ENCODE measurements around the gene TSPAN17.
"Not testable (repeated sequence)": the region's sequence is repeated elsewhere in the genome, so short reads cannot be mapped to it uniquely, and the experiment has no call there.

The TSPAN17 gene, protein sequence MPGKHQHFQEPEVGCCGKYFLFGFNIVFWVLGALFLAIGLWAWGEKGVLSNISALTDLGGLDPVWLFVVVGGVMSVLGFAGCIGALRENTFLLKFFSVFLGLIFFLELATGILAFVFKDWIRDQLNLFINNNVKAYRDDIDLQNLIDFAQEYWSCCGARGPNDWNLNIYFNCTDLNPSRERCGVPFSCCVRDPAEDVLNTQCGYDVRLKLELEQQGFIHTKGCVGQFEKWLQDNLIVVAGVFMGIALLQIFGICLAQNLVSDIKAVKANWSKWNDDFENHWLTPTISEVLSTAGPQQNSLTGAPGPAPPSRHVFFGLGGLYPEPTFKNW

DNA sequence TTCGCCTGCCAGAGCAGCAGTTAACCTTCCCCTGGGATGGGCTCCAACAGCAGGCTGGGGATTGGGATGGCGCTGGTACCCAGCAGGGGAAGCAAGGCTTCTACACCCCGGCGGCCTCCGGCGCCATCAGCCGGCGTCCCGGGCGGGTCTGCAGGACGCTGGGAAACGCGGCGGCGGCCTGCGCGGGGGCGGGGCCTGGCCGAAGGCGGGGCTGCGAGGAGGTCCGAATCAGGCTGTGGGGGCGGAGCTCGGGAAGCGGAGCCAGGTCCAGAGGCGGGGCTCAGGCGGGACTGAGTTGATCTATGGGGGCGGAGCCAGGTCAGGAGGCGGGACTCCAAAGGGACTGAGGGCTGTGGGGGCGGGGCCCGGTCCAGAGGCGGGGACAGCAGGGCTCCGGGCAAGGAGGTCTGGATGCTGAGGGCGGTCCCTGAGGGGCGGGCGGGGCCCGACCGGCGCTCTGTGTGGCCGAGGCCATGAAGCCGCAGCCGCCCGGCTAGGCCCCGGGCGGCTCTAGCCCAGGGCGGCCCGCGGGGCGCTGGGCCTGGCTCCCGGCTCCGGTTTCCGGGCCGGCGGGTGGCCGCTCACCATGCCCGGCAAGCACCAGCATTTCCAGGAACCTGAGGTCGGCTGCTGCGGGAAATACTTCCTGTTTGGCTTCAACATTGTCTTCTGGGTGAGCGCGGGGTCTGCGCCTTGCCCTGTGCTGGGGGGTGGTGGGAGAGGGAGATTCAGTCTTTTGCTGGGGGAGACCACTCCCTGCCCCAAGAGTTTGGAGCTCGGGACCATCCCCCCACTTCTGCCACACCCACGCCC lies at the start of gene TSPAN17:
Gene TSPAN17 (plus strand): TSS at position 455 of the 813 bp plus-strand sequence. CDS start 132 bp downstream, at position 587.
- peak; percentile 78 for DNase-seq

DNA sequence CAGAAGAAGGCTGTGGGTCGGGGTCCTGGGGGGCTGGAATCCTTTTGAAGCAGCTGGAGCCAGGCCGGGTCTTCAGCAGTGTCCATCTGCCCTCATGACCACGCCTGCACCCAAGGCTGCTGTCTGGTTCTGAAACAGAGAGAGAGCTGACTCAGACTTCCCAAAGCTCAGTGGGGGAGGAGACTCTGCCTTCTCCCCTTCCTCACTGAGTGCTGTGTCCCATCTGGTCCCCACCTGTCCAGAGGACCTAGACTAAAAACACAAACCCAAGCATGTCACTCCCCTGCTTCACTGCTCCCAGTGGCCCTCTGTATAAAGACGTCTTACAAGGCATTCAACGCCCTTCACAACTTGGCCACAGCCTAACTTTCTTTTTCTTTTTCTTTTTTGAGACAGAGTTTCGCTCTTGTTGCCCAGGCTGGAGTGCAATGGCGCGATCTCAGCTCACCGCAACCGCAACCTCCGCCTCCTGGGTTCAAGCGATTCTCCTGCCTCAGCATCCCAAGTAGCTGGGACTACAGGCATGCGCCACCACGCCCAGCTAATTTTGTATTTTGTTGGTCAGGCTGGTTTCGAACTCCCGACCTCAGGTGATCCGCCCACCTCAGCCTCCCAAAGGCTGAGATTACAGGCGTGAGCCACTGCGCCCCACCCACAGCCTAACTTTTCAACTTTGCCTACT lies 47.4 kb upstream of the TSPAN17 start:
- DNase-seq, result not testable (repeated sequence)

DNA sequence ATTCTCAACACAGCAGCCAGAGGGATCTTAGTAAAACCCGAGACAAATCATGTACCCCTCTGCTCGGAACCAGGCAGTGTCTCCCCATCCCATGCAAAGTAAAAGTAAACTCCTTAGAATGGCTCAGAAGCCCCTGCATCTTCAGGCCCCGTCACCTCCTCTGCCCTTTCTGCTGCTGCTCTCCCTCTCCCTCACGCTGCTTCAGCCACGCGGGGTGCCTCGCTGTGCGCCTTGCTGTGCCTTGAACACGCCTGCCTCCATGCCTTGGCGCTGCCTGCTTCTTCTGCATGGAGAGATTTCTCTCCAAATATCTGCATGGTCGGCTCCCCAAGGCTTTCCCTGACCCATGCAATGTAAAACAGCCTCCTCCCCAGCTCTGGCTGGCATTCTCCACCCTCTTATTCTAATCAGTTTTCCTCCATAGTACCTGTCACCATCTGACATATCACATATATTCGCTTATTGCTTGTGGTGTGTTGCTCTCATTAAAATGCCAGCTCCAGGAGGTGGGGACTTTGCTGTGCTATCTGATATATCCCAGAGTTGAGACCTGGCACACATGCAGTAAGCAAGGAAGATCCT lies 45.3 kb upstream of the TSPAN17 start:
- DNase-seq, result no peak

DNA sequence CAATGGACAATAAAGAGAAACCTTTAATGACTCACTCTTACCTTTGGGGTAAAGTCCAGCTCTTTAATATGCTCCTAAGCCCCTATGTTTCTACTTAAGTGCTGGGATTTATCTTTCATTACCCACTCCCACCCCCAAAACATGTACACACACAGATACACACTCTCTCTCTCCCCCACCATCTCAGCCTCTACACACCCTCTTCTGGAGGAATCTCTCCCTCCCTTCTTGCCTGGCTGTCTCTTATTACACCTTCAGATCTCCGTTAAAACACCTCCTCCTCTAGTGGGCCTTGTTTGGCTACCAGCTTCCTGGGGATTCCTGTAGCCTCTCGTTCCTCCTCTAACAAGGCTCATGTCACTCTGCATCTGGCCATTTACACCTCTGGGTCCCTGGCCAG lies 44.2 kb upstream of the TSPAN17 start:
- DNase-seq, result no peak

DNA sequence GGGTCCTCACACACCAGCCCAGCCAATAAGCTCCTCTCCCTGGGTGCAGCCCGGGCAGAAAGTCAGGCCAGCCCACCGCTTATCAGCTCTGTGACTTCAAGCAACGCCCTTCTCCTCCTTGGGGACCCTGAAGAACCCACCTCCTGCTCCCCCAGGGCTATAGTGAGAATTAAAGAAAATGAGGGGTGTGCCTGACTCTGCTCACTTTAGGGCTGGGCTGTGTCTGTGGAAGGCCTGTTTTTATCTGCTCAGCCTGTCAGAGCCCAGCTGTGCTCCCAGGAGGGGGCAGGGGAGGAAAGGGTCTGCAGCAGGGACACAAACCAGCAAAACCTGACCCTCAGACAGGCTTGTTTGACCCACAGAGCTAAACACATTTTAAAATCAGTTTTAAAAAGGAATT lies 41.3 kb upstream of the TSPAN17 start:
- no peak for DNase-seq

DNA sequence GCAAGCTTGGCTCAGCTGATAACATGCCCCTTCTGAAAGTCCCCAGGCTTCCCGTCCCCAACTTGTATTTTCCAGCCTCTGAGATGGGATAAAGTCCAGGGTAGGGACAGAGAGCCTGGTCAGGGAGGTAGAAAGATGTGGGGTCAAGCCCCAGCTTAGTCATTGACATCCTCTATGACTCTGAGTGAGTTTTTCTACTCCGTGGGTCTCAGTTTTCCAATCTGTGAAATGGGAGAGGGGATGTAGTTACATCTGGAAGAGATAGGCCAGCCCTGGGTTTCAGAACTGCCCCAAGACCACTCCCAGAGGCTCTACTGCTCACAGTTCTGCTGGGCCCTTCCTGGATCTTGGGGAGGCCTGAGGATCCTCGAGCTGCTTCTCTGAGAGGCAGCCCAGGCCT lies 40.4 kb upstream of the TSPAN17 start:
- DNase-seq, result no peak

DNA sequence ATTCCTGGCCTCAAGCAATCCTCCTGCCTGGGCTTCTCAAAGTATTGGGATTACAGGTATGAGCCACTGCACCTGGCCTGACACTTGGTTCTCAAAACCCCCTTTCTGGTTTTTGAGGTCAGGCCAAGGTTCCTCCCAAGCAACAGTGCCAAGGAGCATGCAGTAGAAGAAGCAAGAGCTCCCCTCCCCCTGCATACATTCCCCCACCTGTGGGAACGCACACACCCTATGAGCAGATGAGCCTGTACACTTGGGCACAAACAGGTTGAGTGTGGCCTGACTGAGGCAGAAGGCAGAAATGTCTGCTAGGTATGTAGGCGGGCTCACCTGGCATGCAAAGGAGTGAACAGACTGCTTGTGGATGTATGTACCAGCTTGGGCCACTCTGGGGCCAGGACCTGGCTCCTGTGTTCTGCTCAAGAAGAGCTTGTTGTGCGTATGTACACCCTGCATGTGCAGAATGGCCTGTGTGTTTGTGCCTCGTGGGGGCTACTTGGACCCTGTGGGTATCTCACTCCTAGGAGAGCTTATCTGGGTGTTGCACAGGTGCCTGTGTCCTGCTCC lies 39.1 kb upstream of the TSPAN17 start:
- no peak for DNase-seq

DNA sequence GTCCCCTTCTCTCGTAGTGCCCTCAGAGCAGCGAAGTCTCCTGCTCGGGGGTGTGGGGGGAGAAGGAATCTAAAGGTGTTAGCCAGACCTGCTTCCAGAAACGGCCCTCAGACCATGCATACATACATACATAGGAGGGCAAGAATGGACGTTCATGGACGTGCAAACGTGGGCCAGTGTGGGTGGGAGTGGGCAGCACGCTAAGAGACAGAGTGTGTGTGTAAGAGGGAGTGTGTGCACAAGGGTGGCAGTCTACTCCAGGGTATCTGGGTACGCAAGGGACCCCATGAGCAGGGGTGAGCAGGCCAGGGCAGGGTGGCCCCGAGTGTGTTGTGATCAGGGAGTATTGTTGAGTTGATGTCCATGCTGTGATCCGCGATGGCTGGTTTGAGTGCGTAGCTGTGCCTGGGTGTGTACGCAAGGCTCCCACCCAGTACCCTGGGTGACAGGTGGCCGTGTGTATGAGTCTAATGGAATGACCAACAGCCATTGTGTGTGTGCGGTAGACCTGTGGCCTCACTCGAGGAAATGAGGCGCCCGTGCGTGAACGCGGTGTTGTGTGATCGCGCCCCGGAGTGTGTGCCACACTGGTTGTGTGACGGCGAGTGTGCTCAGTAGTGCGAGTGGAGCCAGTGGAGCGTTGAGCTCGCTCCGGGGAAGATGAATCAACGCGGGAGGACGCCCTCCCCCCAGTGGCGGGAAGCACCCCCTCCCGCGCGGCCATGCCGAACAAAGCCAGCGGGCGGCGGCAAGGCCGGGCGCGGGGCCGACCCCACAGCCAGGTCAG lies 38.2 kb upstream of the TSPAN17 start:
- DNase-seq, result no peak

DNA sequence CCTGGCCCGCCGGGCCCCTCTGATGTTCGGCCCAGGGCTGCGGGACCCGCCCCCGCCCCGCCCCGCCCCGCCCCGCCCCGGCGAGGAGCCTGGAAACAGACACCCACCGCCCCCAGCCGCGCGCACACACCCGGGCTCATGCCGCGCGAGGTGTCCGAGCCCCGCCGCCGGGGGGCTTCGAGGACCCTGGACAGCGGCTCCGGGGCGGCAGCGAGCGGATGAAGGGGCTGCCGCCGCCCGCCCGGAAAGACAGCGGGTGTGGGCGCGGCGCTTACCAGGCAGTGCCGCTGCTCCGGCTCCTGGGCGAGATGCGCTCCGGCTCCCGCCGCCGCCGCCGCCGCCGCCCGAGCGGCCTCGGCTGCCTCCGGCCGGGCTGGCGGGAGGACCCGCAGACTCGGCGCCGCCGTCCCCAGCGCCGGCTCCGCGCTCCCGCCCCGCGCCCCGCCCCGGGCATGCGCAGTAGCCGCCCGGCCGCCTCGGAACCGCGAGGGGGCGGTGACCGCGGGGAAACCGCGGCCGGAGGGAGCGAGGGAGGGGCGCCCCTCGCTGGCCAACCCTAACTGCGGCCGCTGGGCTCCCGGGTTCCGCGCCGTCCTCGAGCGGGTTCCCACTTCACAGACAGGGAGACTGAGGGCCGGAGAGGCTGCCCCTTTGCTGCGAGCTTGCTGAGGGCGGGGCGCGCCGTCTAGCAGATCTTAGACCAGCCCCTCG lies 37.4 kb upstream of the TSPAN17 start, which contains the start of gene GPRIN1:
Gene GPRIN1 (minus strand): TSS at position 433 of the 711 bp plus-strand sequence. CDS start 10,322 bp downstream, outside the sequence.
- no peak for DNase-seq

DNA sequence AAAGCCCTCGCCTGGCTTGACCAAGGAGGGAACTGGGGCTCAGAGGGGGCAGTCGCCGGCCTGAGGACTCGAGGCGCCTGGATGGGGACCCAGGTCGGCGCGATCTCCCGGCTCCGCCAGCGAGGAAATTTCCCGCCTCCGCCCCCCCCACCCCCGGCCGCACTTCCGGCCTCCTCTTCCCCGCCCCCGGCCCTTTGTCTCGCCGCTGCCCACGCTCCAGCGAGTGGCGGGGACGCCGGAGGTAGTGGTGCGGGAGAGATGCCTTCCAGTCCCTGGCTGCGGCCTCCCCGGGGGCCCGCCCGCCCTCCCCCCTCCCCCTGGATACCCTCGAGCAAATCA lies 36.9 kb upstream of the TSPAN17 start:
- no peak for DNase-seq

DNA sequence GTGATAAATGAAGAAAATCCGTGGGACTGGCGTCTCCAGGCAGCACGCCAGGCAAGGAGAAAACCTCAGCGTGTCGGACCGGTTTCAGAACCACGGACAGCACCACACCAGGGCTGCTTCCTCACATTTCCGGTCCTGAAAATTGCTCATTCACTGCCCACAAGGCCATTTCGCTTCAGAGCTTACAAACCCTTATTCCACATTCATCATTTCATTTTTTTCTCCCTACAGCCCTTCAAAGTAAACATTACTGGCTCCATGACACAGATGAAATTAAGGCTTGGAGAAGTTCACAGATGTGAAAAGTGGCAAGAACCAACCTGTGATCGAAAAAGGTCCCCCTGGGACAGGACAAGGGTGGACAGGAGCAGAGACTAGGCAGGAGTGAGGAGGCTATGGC lies 35.8 kb upstream of the TSPAN17 start:
- no peak for DNase-seq

DNA sequence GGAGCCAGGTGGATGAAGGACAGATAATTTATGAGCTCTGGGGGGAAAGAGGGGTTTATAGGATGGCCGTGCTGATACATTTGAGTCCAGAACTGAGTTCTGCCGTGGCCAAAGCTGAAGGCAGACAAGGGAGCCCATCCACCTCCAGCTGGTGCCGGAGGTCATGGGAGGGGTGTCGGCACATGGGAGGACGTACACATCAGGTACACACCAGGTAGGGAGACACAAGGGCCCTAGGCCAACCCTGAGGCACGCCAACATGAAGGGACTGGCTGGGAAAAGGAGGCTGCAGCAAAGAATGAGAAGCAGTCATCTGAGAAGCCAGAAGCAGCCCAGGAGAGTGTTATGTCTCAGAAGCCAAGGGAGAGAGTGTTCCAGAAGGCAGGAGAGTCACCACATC lies 35.3 kb upstream of the TSPAN17 start:
- no peak for DNase-seq

DNA sequence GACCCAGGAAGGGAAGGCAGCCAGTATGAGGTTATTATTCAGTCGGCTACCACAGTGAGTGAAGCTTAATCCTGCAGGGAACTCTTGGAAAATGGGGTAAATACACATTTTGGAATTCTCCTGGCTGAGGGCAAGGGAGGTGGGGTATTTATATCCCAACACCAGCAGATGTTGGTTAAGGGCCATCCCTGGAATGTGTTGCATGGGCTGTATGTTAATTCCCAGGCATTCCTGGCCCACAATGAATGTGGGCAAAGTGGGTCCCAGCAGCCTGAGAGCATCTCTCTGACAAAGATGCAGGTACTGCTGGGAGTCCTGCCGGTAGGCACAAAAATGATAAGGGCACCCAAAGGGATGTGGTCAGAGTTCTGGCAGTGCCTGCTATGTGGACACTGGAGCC lies 34.4 kb upstream of the TSPAN17 start:
- DNase-seq, result no peak

DNA sequence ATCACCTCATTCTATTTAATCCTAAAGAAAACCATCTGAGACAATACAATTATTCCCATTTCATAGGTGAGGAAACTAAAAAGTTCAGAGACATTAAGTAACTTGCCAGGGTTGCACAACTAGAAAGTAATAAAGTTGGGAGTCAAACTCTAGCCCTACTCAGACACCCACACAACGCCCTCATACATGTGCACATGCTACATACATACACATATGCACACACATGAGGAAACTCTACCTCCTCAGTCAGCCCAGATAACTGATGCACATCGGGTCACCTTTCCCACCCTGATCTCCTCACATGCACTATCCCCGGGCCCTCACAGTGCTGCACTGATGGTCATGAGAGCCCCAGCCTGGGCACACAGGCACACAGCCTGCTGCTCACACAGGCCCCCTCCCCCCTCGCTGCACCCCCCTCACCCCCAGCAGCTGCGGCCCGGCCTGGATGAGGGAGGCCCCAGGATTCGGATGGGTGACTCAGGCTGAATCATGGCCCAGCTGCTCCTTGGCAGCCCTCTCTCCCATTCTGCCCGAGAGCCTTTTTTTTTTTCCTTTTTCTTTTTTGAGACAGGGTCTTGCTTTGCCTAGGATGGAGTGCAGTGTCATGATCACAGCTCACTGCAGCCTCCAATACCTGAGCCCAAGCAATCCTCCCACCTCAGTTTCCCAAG lies 32.3 kb upstream of the TSPAN17 start:
- no peak for DNase-seq

DNA sequence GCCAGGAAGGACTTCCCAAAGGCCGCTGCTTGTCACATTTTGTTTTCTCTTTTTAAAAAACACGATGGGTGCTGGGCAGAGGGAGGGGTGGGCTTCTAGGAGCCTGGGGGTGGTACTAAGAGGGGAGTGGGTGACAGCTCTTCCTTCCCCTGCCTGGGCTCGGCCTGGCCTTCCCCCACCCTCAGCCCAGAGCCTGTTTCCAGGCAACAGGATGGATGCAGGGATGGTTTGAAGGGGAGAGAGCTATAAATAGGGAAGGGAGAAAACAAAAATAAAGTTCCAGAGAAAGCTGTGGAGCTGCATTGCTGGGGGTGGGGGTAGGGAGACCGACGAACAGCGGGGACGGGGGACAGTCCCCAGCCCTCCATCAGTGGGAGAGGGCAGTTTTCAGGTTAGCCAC lies 30.8 kb upstream of the TSPAN17 start:
- DNase-seq, result no peak

DNA sequence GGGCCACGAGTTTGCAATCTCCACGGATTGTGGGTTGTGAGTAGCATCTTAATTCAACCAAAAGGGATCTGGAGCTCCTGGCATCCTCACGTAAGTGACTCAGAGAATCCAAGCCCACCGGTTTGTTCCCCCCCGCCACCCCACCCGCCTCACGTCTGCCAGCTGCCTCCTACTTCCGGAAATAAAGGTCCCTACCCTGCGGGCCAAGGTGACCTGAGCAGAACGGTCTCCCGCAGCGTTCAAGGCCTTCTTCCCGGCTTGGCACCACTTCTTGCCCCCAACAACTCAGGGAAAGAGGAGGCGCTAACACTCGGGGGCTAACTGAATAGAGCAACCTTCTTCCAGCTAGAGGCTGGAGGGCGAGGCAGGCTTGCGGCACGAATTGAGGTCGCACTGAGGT lies 28.5 kb upstream of the TSPAN17 start:
- no peak for DNase-seq

DNA sequence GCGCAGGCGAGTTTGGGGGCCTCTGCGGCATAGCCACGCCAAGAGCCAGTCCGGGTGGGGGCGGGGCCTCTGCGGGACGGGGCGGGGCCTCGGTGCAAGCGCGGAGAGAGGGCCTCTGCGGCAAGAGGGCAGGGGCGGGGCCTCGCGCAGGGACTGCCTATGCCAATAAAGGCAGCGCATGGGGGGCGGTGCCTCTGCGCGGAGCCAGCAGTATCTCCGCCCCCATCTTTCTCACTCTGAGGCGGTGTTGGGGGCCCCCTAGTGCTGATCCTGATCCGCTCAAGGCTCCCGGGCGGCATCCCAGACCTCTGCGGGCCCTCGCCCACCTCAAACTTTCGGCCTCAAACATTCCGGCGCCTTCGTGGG lies 28.1 kb upstream of the TSPAN17 start:
- DNase-seq, result peak; percentile 26

DNA sequence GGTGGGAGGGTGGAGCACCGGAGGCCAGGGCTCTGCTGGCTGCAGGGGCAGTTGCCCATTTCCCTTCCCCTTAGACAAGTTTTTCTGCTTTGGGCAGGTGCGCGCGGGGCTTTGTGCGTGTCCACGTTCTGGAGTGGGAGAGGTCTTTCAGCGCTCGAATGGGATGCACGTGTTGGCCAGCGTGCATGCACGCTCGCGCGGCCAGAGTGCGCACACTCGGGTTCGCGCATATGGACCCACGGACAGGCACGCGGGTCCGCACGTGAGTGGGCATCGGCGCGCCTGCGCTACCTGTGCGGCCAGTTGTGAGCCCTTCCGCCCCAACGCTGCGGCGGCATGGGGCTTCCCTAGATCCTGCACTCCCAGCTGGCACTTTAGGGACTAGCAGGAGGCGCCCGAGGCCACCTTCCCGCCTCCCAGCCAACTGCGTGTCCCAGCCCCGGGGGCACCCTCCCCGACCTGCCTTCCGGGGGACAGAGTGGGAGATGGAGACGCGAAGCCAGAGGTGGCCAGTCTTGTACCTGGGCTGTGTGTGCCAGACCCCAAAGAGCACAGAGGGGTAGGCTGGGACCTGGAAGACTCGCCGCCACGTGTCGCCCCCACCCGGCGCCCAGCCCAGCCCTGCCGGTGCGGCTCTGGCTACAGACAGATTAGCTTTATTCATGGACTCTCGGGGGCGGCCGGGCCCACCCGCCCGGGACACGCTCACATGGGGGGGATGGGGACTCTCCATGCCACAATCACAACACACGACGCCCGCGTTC lies 27.5 kb upstream of the TSPAN17 start:
- no peak for DNase-seq

DNA sequence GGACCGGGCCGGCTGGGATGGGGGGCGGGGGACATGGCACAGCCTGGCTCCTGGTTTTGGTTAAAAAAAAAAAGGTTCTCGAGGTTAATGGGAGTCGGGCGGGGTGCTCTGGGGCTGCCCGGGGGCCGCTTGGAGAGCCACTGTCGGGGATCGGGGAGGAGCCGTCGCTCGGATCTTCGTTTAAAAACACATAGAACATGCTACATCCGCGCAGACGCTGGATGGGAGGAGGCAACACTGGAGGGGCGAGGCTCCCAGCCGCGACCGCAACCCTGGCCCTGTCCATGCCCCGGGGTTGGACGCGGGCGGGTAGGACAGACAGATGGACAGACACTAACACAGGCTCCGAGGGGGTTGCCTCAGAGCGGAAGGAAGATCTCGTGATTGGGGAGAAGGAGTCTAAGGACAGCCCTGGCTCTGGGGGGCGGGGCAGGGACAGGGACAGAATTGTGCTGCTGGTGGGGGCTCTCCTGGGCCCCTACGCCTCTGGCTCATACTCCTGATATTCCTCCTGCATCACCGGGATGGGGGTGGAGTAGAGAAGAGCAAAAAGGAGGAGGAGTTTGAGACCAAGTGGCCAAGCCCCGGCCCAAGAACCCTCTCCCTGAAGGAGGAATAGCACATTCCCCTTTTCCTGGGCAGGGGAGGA lies 26.8 kb upstream of the TSPAN17 start:
- DNase-seq, result no peak

DNA sequence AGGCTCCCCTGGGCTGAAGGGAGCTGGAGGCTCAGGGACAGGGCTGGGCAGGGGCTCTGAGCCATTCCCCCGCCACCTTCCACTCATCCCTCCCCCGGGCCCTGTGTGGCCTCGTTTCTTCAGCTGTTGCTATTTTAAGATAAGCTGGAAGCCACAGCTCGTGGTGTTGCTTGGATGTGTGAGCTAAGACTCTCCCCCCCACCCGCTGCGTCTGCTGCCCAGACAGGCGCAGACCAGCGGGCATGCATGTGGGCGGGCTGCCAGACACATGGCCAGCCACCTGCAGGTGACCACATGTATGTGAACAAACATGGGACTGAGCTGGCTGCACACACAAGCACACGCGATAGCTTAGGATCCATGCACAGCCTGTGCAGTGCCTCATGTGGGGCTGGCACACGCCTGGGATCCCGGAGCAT lies 25.6 kb upstream of the TSPAN17 start:
- DNase-seq, result no peak
